DMS 273 (cell line): Measurements from ENCODE around the gene LARP1.

Experiments
- DNase-seq: peaks from one replicate; lab custom pipeline; 2025; ENCODE audit not compliant: unreplicated experiment; lab: John Stamatoyannopoulos, UW

Gene LARP1

DNA sequence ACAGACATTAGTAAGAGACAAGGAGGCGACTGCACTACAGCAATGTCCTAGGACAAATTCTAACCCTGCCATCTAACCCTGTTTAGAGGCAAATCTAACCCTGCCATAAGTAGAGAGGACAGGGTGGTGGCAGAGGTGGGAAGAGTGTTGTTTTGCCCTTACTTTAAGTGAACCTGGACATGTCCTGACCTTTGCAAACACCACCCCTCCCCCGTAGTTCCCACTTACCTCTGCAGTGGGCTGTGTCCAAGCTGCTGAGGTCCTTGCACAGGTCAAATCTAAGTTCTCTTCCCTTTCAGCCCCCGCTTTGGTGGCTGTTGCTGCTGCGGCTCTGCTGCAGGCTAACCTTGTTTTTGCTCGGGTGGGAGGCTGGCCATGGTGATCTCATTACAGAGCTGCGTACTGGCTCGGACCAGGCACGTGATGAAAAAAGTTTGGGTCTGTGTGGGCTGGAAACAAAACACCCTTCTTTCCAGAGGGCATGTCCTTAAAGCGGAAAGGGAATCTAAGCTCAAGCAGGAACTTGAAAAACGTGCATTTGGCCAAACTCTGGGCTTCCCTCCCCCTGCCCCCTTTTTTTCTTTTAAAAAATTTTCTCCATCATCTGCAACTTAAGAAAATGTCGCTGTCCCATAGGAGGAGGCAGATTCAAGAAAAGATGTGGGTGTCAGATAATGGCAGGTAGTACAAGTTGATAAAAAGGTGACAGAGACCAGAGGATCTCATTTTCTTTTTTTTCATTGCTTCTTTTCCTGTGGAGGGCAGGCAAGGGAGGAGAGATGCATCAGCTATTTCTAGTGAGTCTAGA, 95.3 kb downstream of the LARP1 start, which contains the start of gene FAXDC2:
Gene FAXDC2 (minus strand): TSS at position 349 of the 808 bp plus-strand sequence. CDS start 12,425 bp downstream, outside the sequence.
- peak; percentile 52 for DNase-seq

DNA sequence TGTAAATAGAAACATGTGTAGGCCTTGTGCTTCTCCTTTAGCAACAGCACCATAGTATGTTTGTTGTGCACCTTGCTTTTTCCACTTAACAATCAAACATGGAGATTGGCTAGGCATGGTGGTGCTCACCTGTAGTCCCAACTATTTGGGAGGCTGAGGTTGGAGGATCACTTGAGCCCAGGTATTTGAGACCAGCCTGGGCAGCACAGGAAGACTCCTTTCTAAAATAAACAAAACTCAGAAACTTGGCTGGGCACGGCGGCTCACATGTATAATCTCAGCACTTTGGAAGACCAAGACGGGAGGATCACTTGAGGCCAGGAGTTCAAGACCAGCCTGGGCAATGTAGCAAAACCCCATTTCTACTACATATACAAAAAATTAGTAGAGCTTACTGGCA, 96.2 kb downstream of the LARP1 start:
- DNase-seq = no peak

DNA sequence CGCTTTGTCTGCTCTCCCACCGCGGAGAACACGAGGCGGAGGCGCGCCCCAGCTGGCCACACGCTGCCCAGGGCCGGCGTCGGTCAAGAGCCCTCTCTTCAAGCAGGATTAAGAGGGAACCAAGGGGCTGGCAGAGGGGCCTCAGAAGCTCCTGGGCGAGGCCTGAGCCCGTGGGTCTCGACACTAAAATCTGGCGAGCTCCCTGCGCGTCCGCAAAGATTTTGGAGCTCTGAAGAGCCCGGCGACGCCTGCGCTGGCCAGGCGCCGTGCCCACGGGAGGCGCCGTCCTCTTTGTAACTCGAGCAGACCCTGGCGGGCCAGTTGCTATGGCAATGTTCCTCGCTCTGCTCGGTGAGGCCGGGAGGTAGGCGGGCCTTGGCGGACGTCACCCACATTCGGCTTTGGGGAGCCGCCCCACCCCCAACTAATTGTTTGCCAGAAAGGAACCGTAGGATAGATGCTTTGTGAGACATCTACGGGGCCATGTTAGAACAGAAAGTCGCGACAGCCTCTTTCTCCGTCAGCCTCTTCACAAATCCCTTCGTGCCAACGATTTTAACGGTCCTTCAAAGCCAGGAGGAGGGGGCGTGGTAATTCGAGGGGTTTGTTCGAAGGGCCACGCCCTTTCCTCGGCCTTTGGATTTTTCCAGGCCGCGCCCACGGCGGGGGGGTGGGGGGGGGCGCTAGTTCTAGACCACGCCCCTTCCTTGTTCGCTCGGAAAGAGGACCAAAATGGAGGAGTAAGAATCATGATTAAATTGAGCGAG, 102.5 kb downstream of the LARP1 start:
- DNase-seq = peak; percentile 99

DNA sequence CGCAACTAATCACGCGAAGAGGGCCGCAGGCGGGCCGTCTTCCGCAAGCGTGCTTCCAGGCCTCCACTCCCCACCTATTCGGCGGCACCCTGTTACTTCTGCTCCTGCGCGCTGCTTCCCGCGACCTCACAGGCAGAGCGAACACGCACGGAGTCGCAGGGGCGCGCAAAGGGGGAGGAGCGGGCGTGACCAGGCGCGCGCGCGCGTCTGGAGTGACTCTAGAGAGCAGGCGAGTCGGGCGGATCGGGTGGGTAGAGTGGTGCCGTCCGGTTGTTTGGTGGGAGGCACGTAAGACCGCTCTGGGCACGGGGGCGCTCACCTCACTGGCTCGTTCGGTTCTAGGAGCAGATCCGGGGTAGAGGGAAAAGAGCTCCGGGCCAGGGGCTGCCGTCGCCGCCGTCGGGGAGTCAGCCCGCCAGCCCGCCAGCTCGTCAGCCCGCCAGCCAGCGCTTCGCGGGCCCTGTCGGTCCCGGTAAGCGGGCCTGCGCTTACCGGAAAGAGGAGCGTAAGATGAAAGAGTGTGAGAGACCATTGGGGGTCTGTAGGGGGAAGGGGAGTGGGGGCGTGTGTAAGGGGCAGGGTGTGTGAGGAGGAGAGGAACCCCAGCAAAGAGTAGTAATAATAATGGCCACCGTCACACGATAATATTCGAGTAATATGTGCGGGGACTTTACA, 103.3 kb downstream of the LARP1 start, which contains the start of gene CNOT8:
Gene CNOT8 (plus strand): TSS at position 331 of the 675 bp plus-strand sequence. CDS start 4,652 bp downstream, outside the sequence.
- peak; percentile 99 for DNase-seq

DNA sequence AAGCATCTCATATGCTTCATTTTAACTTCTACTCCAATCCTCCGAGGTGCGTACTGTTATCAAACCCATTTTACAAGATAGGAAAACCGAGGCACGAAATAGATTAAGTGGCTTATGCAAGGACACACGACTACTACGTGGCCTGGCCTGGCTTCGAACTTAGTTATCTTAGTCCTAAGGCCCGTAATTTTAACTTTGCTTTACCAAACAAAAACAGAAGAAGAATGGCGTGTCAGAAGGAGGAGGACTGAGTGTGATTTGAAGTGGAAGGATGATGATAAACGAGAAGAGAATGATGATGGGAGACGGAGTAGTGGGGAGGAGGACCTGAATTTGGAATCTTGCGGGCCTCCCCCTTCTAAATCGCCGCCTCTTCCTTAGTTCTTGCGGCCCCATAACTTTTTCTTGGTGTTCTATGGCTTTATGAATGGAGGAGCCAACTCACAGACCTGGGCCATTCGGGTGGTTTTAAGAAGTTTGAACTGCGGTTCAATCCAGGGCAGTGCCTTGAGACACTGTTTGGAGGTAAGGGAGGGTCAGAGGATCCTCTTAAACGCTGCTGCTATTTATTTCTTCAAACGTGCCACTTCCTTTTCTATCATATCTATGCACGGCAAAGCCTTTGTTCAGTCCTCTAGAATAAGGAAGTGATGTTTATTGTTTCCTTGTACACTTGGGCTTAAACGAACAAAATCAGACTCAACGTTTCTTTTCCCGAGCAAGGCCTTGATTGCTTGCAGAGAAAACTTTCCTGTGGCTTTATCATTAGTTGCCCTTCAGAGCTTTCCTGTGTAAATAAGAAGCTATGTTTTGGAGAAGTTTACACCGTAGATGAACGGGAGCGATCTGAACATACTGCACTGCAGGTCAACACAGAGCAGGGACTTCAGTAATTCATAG, 104.0 kb downstream of the LARP1 start:
- DNase-seq = peak; percentile 44

DNA sequence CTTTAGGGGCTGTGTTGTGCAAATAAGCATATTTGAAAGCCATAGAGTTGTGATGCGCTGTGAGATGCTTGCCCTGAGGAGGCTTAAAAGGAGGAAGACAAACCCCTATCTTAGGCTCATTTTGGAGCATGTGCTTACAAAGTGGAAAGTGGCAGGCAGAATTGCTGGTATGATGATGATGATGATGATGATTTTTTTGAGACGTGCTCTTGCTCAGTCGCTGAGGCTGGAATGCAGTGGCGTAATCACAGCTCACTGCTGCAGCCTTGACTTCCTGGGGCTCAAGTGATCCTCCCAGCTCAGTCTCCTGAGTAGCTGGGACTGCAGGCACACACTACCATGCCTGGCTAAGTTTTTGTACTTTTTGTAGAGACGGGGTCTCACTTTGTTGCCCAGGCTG, 104.9 kb downstream of the LARP1 start:
- no peak for DNase-seq

DNA sequence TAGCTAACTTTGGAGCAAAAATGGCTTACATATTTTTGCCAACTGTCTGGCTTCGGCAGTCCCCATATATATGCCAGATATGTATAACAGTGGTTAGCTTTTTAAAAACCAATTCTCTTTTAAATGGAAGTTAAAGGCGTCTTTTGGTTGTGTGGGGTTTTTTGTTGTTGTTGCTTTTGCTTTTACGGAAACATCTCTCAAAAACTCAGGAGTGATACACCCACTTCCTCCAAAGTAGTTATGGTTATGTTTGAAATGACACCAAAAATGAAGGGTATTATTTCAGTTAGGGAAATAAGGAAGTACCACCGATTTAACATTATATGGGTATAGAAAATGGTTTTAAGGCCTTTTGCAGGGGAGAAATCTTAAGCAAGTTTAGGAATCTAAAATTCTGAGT, 105.6 kb downstream of the LARP1 start:
- DNase-seq = no peak

DNA sequence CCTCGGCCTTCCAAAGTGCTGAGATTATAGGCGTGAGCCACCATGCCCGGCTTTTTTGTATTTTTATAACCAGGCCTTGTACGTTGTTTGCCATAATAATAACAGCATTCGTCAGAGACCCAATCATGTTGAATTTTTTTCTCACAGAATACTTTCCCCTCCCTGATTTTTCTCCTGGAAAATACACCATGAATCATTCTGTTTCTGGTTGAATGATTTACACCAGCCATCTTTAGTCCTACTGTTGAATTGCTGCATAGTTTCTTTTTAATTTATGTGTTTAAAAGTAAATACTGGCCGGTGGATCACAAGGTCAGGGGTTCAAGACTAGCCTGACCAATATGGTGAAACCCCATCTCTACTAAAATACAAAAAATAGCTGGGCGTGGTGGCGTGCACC, 106.8 kb downstream of the LARP1 start:
- no peak for DNase-seq

DNA sequence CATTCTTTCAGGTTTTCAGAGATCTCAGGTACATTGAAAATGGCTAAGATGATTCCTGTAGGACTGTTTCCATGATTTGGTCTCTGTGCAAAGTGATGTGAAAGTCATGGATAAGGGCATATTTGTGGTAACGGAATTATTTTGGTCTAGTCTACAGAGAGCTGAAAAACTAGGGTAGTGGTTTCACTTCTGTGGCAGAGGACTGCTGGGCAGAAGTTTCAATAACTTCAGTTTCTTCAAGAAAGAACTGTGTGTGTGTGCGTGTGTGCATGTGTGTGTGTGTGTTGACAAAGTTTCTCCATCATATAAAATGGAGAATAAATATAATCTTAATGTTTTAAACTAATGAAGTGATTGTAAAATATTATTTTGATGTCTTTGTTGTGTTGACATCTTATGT, 107.6 kb downstream of the LARP1 start:
- DNase-seq = no peak

DNA sequence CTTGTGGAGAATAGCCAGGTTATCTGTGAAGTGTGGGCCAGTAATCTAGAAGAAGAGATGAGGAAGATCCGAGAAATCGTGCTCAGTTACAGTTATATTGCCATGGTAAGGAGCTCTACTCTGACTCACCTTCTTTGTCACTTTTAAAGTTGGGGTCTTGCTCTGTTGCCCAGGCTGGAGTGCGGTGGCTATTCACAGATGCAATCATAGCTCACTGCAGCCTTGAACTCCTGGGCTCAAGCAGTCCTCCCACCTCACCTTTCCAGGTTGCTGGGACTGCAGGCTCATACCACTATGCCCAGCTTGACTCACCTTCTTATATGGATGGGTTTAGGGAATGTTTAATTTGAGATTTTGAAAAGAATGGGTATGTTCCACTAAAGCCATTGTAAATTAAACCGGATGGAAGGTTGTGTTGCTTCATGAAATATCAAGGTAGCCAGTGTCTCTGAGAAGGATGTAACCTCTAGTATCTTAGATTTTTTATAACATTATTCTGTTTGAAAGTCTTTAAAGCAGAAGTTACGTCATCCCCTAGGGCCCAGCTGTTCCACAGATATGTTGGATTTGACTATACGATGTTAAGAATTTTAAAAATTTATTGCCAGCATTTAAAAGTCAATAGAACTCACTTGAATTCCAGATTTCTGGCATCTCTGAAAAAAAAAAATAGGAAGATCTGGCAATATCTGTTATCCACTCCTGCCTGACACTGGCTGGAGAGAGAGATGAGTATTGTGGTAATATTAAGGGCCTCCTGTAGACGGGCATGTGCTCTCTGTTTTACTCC, 108.3 kb downstream of the LARP1 start:
- no peak for DNase-seq

DNA sequence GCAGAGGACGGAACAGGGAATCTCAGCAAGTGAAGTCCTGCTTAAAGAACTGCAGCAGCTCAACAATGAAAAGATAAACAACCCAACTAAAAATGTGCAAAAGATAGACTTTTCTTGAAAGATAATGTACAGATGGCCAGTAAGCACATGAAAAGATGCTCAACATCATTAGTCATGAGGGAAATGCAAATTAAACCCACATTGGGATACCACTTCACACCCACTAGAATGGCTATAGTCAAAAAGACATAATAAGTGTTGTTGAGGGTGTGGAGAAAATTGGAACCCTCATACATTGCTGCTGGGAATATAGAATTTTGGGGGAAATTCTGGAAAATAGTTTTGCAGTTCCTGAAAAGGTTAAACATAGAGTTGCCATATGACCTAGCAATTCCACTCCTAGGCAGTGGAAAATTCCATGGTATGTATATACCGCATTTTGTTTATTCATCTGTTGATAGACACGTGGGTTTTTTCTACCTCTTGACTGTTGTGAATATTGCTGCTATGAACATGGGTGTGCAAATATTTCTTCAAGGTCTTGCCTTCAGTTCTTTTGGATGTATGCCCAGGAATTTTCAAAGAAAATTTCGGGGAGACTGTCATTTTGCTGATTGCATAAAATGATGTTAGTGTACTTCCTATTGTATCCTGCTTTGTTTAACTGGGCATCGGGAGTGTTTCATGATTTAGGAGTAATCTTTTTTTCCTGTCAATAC, 110.4 kb downstream of the LARP1 start:
- DNase-seq = no peak

DNA sequence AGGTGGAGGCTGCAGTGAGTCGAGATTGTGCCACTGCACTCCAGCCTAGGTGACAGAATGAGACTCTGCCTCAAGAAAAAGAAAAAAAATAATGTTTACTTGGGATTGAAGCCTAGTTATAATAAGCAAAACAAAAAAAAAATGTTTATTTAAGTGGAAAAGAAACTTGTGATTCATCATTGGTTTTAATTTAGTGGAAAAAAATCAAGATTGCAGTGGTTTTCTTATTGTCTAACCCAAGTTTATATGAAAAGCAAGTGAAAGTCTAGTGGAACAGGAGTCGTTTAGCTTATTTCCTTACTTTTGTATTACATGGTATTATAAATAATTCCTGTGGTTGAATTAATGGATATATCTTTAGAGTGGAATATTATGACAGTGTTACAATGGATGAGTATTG, 111.7 kb downstream of the LARP1 start:
- no peak for DNase-seq
